HepG2 (cell line): ENCODE results near the gene SP9. TPM values are rescaled to one million over a fixed set of nuclear protein-coding genes. Genes with fewer than 3 reads are reported as not detected.
A peak's percentile ranks its signal among the peaks of the same experiment; 100 is the strongest.

Source experiments
- ATAC-seq: fragments of 200-7000 bp; cut with Tn5 transposase; 3 replicates; pipeline ENCODE4 v1.9.1; 2020; ENCODE audit warnings: mild to moderate bottlenecking, moderate library complexity
- BruUV-seq: library from RNA; stranded (reverse); fragments of 400-500 nt; replicated peaks from 2 replicates; lab custom pipeline; 2021; lab: Mats Ljungman, UMichigan
- CTCF ChIA-PET: fragments of 300-600 bp; formaldehyde crosslinking; extraction: SDS; loops from one replicate; lab custom pipeline; 2021; ENCODE audit warnings: low total read pairs, inconsistent platforms, low intra/inter-chr PET ratio; lab: Yijun Ruan, JAX
- POLR2A ChIA-PET: fragments of 350-600 bp; sonication (Branson Sonifier 250); formaldehyde crosslinking; loops from one replicate; lab custom pipeline; 2020; ENCODE audit warnings: antibody characterized with exemption, inconsistent platforms; lab: Yijun Ruan, JAX
- DNase-seq: peaks from one replicate; pipeline ENCODE4 v3.0.0-alpha.2; 2015; ENCODE audit warnings: low spot score
- FAIRE-seq: peaks from 3 replicates; lab custom pipeline; 2011; peaks lifted over from hg19 to GRCh38; lab: Jason Lieb, UNC
- H2AFZ ChIP-seq: one replicate; pipeline ENCODE4 v1.6.1; 2011; ENCODE audit warnings: low read length, inconsistent platforms
- H3K27ac ChIP-seq: fragments of 300-600 bp; 3 replicates; pipeline ENCODE4 v1.8.0; 2011; ENCODE audit warnings: mixed run types, mild to moderate bottlenecking, mixed read lengths, low read length, inconsistent platforms; ENCODE audit not compliant: insufficient read depth; ENCODE audit errors: extremely low read length
- H3K27me3 ChIP-seq, 2 experiments: fragments of 200-600 bp in 1 of 2; 2 replicates in 1 of 2; 3 replicates in 1 of 2; pipeline versions ENCODE4 v1.6.0 to v1.8.0; 2011; ENCODE audit warnings: low read length in 2 of 2, mild to moderate bottlenecking in 2 of 2, moderate library complexity in 2 of 2, inconsistent platforms in 1 of 2; ENCODE audit not compliant: insufficient read depth in 2 of 2, control insufficient read depth in 1 of 2
- H3K36me3 ChIP-seq, 2 experiments: fragments of 200-600 bp in 1 of 2; replicated peaks in 1 of 2; 2 replicates in 1 of 2; 3 replicates in 1 of 2; pipeline versions ENCODE4 v1.5.1 to v1.8.0; 2011; ENCODE audit warnings: low read length in 2 of 2, inconsistent platforms in 1 of 2; ENCODE audit not compliant: insufficient read depth in 2 of 2, control insufficient read depth in 1 of 2
- H3K4me1 ChIP-seq: 2 replicates; pipeline ENCODE4 v1.5.1; 2012; ENCODE audit warnings: low read length, inconsistent platforms; ENCODE audit not compliant: insufficient read depth
- H3K4me2 ChIP-seq: 2 replicates; pipeline ENCODE4 v1.6.0; 2011; ENCODE audit warnings: low read depth, low read length, inconsistent platforms
- H3K4me3 ChIP-seq, 3 experiments: fragments of 200-600 bp in 1 of 3; sonication (generic), shearing (Covaris generic) in 1 of 3; replicated peaks in 1 of 3; 2 replicates each; pipeline ENCODE4 v1.5.1; 2011 to 2016; ENCODE audit warnings: low read length in 3 of 3, inconsistent platforms in 2 of 3, low read depth in 2 of 3, mild to moderate bottlenecking in 2 of 3, control low read depth in 1 of 3, mixed read lengths in 1 of 3; ENCODE audit not compliant: insufficient read depth in 1 of 3
- H3K79me2 ChIP-seq: one replicate; pipeline ENCODE4 v1.6.1; 2011; ENCODE audit warnings: low read length, inconsistent platforms; ENCODE audit not compliant: insufficient read depth
- H3K9ac ChIP-seq: 2 replicates; pipeline ENCODE4 v1.6.0; 2011; ENCODE audit warnings: mild to moderate bottlenecking, low read depth, low read length, inconsistent platforms; ENCODE audit not compliant: insufficient read depth
- H3K9me3 ChIP-seq: 2 replicates; pipeline ENCODE4 v1.5.1; 2012; ENCODE audit warnings: mild to moderate bottlenecking, low read length
- H4K20me1 ChIP-seq: 2 replicates; pipeline ENCODE4 v1.6.0; 2011; ENCODE audit warnings: inconsistent platforms, mild to moderate bottlenecking, low read length, moderate library complexity; ENCODE audit not compliant: insufficient read depth
- CTCF ChIP-seq: sonication (generic); formaldehyde crosslinking; IDR thresholded peaks from 2 replicates; pipeline ENCODE4 v1.5.0; 2020; ENCODE audit warnings: mild to moderate bottlenecking, missing genetic modification reagents, moderate library complexity
- MXD1 ChIP-seq: sonication (generic); formaldehyde crosslinking; IDR thresholded peaks from 2 replicates; pipeline ENCODE4 v1.4.0; 2020; ENCODE audit warnings: mild to moderate bottlenecking, missing genetic modification reagents
- SALL1 ChIP-seq: sonication (generic); formaldehyde crosslinking; IDR thresholded peaks from 2 replicates; pipeline ENCODE4 v1.8.0; 2022; ENCODE audit warnings: mild to moderate bottlenecking, missing genetic modification reagents
- SETDB1 ChIP-seq: sonication (generic); formaldehyde crosslinking; IDR thresholded peaks from 2 replicates; pipeline ENCODE4 v1.5.1; 2020; ENCODE audit warnings: missing genetic modification reagents, mild to moderate bottlenecking, borderline replicate concordance
- STAG1 ChIP-seq: sonication (generic); formaldehyde crosslinking; IDR thresholded peaks from 2 replicates; pipeline ENCODE4 v1.4.0; 2020; ENCODE audit warnings: missing genetic modification reagents
- ZNF512 ChIP-seq: sonication (generic); formaldehyde crosslinking; IDR thresholded peaks from 2 replicates; pipeline ENCODE4 v1.4.0; 2020; ENCODE audit warnings: mild to moderate bottlenecking, missing genetic modification reagents
- ZNF644 ChIP-seq: IDR thresholded peaks from 2 replicates; pipeline ENCODE4 v1.6.1; 2016; ENCODE audit warnings: low read depth
- ZNF710 ChIP-seq: sonication (generic); formaldehyde crosslinking; IDR thresholded peaks from 2 replicates; pipeline ENCODE4 v1.5.0; 2020; ENCODE audit warnings: mild to moderate bottlenecking, missing genetic modification reagents, borderline replicate concordance
- ZNF75D ChIP-seq: sonication (generic); formaldehyde crosslinking; IDR thresholded peaks from 2 replicates; pipeline ENCODE4 v1.8.1; 2023; ENCODE audit warnings: missing genetic modification reagents, mild to moderate bottlenecking, borderline replicate concordance
- ZNF879 ChIP-seq: sonication (generic); formaldehyde crosslinking; IDR thresholded peaks from 2 replicates; pipeline ENCODE4 v1.8.1; 2023; ENCODE audit warnings: missing genetic modification reagents
- WGBS: methylation state at CpG from one replicate; pipeline ENCODE4 v1.1.6; 2017; ENCODE audit warnings: low lambda C conversion rate; 5-methylcytosine and 5-hydroxymethylcytosine counted together
- in situ Hi-C: cut with HindIII; loops from 2 replicates; pipeline ENCODE4 v1.10.0; 2017; ENCODE audit warnings: low pct_unique_long_range_greater_than_20kb; ENCODE audit not compliant: extremely low pct_ligation_motif_present
- intact Hi-C: fragments of 100-400 bp; cut with micrococcal nuclease; formaldehyde crosslinking; loops from one replicate; pipeline ENCODE4 v1.10.0; 2022; ENCODE audit not compliant: unreplicated experiment
- polyA plus RNA-seq, 8 experiments: library from polyadenylated mRNA; depleted of rRNA in 3 of 8; stranded (reverse) in 7 of 8; unstranded in 1 of 8; fragments of >200 nt; fragmentation: Illumina TruSeq in 4 of 8; extraction: Trizol in 4 of 8; gene quantifications; 2 replicates each; pipeline versions ENCODE4 v1.2.1 to v1.2.3, GENCODE V29; 2011 to 2016; ENCODE audit warnings: low read depth in 4 of 8, missing spikeins in 1 of 8, mixed read lengths in 1 of 8; ENCODE audit not compliant: insufficient read depth in 1 of 8
- total RNA-seq, 5 experiments: library from RNA; depleted of rRNA; stranded (reverse); fragments of >200 nt; fragmentation: Illumina TruSeq; extraction: Trizol; gene quantifications; 2 replicates each; pipeline ENCODE4 v1.2.3, GENCODE V29; 2016; ENCODE audit warnings: low read depth in 1 of 5

SP9 gene
- total and polyA plus RNA-seq, 2 of the 13 experiments (the other 11 are each of a cell fraction or from before 2014, with no cell fraction given), result not detected

GRCh38 chr2:174344716-174345461 is 10.1 kb downstream of the SP9 start:
- peak; percentile 51 for DNase-seq
- FAIRE-seq, result no peak
- ChIA-PET POLR2A (no interaction called here), CTCF (interaction anchor here (0.6 to 2.6 kb wide), 4 partner anchors 78 to 942 kb away, joined by 3 to 13 read pairs (median 4); no protein-coding TSS in a partner anchor)
- WGBS, result 51% methylated on average over 14 of the region's 14 CpGs
- H2AFZ ChIP-seq, result no peak overlapping the region
- H3K36me3 ChIP-seq, result peaks cover 2 to 11% of the 10 kb centered on the region in 2 experiments; a peak in 4 of 5 replicates
- no peak for ATAC-seq
- in situ Hi-C loops, result loop anchor here (5.0 to 10.0 kb wide), 4 partner anchors 188 to 943 kb away; no protein-coding TSS in a partner anchor
- H3K4me1 ChIP-seq, result peaks cover 48% of the 10 kb centered on the region
- no peak overlapping the region for H3K27ac ChIP-seq
- BruUV-seq, result no TSS peak
- intact Hi-C loops, result loop anchor here (5.0 kb wide), 2 partner anchors 208 to 378 kb away; partner anchors contain the start of gene SP3
- no peaks in the 10 kb centered on the region for H3K79me2 ChIP-seq
- H3K9ac ChIP-seq, result no peak overlapping the region
- H3K4me3 ChIP-seq, result no peak overlapping the region
- H4K20me1 ChIP-seq, result no peaks in the 10 kb centered on the region; the same call in 1 of the 2 replicates
- H3K4me2 ChIP-seq, result no peak overlapping the region
- H3K9me3 ChIP-seq, result no peaks in the 10 kb centered on the region
- peaks cover 20 to 48% of the 10 kb centered on the region in 2 experiments; a peak in 4 of 5 replicates for H3K27me3 ChIP-seq
- no peak for TF ChIP-seq ZNF75D (CRISPR knock-in tag)
- no peak for TF ChIP-seq ZNF644 (CRISPR knock-in tag)
- no peak for TF ChIP-seq MXD1 (CRISPR knock-in tag)
- no peak for TF ChIP-seq SETDB1
- TF ChIP-seq ZNF879 (CRISPR knock-in tag), result no peak
- peak; percentile 69 for TF ChIP-seq STAG1 (CRISPR knock-in tag)
- TF ChIP-seq ZNF512 (CRISPR knock-in tag), result no peak
- TF ChIP-seq ZNF710, result no peak
- TF ChIP-seq SALL1, result no peak
- peak; percentile 36 for TF ChIP-seq CTCF (CRISPR knock-in tag)
